ENCODE measurements around the gene RPS10.
A peak's percentile ranks its signal among the peaks of the same experiment; 100 is the strongest.

GRCh38 chr6:34392497-34393190 is 33.2 kb downstream of the RPS10 start, which contains the start of gene NUDT3:
- no peak for TF ChIP-seq EP300 (IDR thresholded peaks at IDR 0.05)
- peak in 5 of 7 experiments; percentile 74 to 84 (median 80) for TF ChIP-seq CTCF (IDR thresholded peaks at IDR 0.05)

Data from stomach (tissue), 4 donors.